ENCODE measurements around the gene CDKL5. TPM values are rescaled to one million over a fixed set of nuclear protein-coding genes. Genes with fewer than 3 reads are reported as not detected.

The CDKL5 gene
- total RNA-seq, 1 experiment from 2014 or later = 0.87 TPM

GRCh38 chrX:18455384-18455783, 30.0 kb downstream of the CDKL5 start:
- no peak for DNase-seq (ENCODE audit: low read depth)

DNA sequence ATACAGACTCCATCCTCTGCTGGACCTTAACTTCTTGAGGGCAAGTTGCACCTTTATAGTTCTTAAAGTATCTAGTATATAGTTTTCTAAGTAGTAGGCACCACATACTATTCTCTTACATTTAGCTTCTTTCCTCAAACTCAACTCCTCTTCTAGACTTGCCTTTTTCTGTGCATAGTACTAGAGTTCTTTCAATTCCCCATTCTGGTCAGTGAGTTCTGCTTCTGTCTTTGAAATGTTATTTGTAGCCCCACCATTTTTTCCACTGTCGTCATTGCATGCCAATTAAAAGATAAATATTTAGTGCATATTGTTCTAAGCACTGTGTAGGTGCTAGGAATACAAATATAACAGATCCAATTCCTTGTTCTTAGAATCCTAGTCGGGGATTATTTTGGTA, 31.6 kb downstream of the CDKL5 start:
- no peak for DNase-seq (ENCODE audit: low read depth)

GRCh38 chrX:18461431-18461830, 36.0 kb downstream of the CDKL5 start:
- DNase-seq (ENCODE audit: low read depth) = no peak

GRCh38 chrX:18464499-18464898, 39.1 kb downstream of the CDKL5 start:
- no peak for DNase-seq (ENCODE audit: low read depth)

DNA sequence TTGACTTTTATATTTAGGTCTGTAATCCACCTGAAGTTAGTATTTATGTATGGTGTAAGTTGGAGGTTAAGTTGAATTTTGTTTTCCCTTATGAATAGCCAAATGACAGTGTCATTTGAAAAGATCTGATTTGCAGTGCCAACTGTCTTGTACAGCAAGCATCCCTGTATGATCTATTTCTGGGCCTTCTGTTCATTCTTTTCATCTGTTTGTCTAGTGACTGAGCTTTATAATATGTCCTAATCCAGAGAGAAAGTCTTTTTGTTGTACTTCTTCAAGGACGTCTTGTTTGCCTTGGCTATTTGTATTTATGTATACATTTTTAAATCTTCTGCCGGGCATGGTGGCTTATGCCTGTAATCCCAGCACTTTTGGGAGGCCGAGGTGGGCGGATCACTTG, 39.6 kb downstream of the CDKL5 start:
- DNase-seq (ENCODE audit: low read depth) = no peak

GRCh38 chrX:18468599-18468998, 43.2 kb downstream of the CDKL5 start:
- DNase-seq (ENCODE audit: low read depth) = no peak

- no peak for DNase-seq (ENCODE audit: low read depth)
Observed at GRCh38 chrX:18471296-18471695, 45.9 kb downstream of the CDKL5 start.

- no peak for DNase-seq (ENCODE audit: low read depth)
Observed at GRCh38 chrX:18490806-18491555, 65.6 kb downstream of the CDKL5 start.

DNA sequence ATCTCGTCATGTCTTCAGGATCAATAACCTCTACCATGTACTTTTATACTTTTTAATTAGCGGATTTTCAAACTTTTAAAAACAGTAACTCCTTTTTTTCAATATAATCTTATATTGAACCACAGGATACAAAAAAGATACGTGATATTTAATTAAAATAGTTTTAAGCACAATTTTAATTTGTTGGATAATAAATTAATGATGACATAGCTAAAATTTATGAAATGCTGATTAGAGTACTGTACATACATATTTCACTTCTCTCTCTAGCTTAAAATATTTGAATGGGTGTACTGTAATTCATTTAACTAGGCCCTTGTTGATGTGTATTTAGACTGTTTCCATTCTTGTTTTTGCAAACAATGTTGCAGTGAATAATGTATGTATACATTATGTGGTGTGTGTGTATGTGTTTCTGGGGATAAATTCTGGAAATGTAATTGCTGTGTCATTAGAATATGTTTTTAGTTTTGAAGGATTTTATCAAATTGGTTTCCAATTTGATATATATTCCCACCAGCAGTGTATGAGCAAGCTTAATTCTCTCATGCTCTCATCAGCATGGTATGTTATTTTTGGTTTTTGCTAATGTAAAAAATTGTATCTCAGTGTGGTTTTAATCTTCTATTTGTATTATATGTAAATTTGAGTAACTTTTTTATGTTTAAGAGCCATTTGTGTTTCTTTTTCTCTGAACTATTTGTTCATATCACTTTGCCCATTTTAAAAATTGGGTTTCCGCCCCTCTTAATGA, 66.4 kb downstream of the CDKL5 start:
- DNase-seq (ENCODE audit: low read depth) = no peak

- DNase-seq (ENCODE audit: low read depth) = no peak
Observed at GRCh38 chrX:18534949-18535348, 109.5 kb downstream of the CDKL5 start.

DNA sequence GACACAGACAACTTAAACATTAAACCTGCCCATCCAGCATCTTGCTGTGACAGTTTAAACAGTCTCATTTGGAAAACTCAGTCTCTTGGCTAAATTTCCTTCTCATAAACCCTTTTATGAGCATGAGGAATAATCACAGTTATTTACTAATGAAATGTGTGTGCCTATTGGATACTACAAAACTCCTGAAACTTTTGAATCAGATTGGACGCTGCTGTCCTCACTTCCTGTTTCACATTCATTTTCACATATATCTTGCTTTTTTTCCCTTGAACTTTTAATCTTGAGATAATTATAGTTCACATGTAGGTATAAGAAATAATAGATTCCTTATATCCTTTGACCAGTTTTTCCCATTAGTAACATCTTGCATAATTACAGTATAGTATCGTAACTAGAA, 111.7 kb downstream of the CDKL5 start:
- no peak for DNase-seq (ENCODE audit: low read depth)

GRCh38 chrX:18537524-18537923, 112.1 kb downstream of the CDKL5 start:
- no peak for DNase-seq (ENCODE audit: low read depth)

- DNase-seq (ENCODE audit: low read depth) = no peak
Observed at GRCh38 chrX:18542131-18542530, 116.7 kb downstream of the CDKL5 start.

- DNase-seq (ENCODE audit: low read depth) = no peak
Observed at GRCh38 chrX:18542905-18543304, 117.5 kb downstream of the CDKL5 start.

DNA sequence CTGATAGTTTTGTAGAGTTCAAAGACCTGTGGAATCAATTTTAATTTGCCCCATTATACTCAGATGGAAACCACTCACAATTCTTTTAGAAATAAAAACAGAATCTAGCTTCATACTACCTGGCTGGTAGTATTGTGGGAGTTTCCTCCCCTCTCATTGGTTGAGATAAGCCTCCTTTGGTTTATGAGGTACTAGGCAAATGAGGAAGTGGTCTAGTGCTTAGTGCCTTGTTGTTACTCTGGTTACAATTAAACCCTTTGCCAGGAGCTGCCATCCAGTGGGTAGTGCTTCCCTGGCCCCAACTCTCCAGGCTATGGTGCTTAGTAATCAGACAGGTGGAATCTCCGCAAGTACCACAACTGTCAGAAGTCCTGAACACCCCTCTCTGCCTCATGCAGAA, 118.3 kb downstream of the CDKL5 start:
- no peak for DNase-seq (ENCODE audit: low read depth)

DNA sequence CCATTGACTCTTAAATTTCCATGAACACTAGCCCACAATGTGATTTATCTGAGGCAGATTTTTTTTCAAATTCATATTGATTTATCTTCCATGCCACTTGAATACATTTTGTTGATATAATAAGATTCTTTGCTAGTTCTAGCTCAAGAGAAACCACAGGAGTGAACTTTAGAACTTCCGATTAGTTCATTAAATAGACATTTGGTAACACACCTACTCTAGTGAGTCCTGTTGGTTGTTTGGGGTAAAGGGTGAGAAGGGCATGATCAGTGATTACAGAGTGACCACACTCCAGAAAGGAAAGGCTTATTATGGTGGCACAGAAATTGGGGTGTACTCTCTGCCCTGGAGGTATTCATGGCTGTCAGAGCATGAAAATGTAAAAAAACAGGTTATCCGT, 120.4 kb downstream of the CDKL5 start:
- no peak for DNase-seq (ENCODE audit: low read depth)

DNA sequence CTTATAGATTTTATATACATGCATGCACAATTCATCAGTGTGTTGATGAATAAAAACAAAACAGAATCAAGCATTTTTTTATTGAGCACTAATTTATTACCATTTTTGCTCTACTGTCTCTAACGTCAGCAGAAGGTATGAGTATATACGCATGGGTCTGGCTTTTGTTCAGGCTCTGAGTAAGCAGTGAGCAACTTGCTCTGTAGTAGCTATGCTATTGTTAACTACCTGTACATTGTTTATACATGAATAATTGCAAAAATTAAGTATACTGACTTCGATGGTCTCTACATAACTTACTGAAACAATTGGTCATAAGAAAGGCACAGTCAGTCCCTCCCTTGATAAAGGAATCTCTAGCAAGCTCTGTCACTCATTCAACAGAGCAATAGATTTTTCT, 123.6 kb downstream of the CDKL5 start:
- DNase-seq (ENCODE audit: low read depth) = no peak

- DNase-seq (ENCODE audit: low read depth) = no peak
Observed at GRCh38 chrX:18549643-18550042, 124.2 kb downstream of the CDKL5 start.

DNA sequence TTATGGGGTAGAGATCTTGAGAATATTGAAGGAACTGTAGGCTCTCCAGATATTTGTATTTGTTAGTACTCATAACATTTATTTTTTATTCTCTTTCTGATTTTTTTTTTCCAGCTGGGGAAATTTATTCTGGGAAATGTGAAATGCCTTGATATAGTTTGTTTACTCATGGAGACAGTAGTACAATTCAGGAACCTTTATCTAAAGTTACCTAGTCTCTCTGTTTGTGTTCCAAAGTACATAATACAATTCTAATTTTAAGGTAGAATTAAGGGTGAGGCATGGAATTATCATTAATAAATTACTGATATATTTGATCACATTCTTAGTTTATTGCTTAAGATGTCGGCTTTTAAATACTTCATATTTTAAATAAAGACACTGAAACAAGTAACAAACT, 132.5 kb downstream of the CDKL5 start:
- DNase-seq (ENCODE audit: low read depth) = no peak

- no peak for DNase-seq (ENCODE audit: low read depth)
Observed at GRCh38 chrX:18558799-18559198, 133.4 kb downstream of the CDKL5 start.

- no peak for DNase-seq (ENCODE audit: low read depth)
Observed at GRCh38 chrX:18561020-18561419, 135.6 kb downstream of the CDKL5 start.

- no peak for DNase-seq (ENCODE audit: low read depth)
Observed at GRCh38 chrX:18565727-18566126, 140.3 kb downstream of the CDKL5 start.

DNA sequence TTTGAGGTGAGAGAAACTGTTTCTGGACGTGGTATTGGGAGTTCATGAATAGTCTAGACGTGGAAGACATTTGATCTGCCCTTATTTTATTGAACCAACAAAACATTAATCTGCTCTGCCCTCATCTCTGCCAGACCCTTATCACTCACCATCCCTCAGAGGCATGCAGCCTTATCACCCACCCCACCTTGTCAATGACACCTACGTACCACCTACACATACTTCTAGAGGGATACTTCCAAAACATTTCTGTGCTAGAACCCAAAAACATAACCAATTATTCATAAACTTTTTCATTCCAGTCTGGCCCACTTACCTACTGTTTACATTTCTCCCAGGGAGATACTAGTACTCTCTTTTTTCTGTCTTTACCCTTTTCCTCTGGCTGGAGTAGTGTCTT, 141.3 kb downstream of the CDKL5 start:
- DNase-seq (ENCODE audit: low read depth) = no peak

All from HT1080 (cell line).